RWPE2 (cell line): ENCODE measurements around the gene GPR137B.

Experiments used
- ATAC-seq: fragments of 200-7000 bp; cut with Tn5 transposase; 3 replicates; pipeline ENCODE4 v1.9.1; 2021; ENCODE audit warnings: low read depth
- DNase-seq: peaks from one replicate; pipeline ENCODE4 v3.0.0-alpha.2; 2020; ENCODE audit warnings: low spot score
- H3K27ac ChIP-seq: fragments of 450-650 bp; 2 replicates; pipeline ENCODE4 v1.5.1; 2017; ENCODE audit warnings: mild to moderate bottlenecking; ENCODE audit not compliant: poor library complexity, severe bottlenecking
- H3K27me3 ChIP-seq: fragments of 250-450 bp; sonication (Bioruptor Pico); 2 replicates; pipeline ENCODE4 v1.5.1; 2021; ENCODE audit warnings: mild to moderate bottlenecking, moderate library complexity; ENCODE audit not compliant: insufficient read depth, poor library complexity, severe bottlenecking
- H3K36me3 ChIP-seq: fragments of 250-450 bp; sonication (Bioruptor Pico); 2 replicates; pipeline ENCODE4 v1.5.1; 2020; ENCODE audit warnings: low read depth, mild to moderate bottlenecking, moderate library complexity
- H3K4me1 ChIP-seq: fragments of 250-450 bp; sonication (Bioruptor Pico); 2 replicates; pipeline ENCODE4 v1.5.1; 2021; ENCODE audit warnings: mild to moderate bottlenecking, moderate library complexity; ENCODE audit not compliant: insufficient read depth, poor library complexity, severe bottlenecking
- H3K4me3 ChIP-seq: fragments of 250-450 bp; sonication (Bioruptor Pico); 2 replicates; pipeline ENCODE4 v1.5.1; 2021; ENCODE audit warnings: mild to moderate bottlenecking, moderate library complexity; ENCODE audit not compliant: severe bottlenecking
- H3K9me3 ChIP-seq: fragments of 250-450 bp; sonication (Bioruptor Pico); 2 replicates; pipeline ENCODE4 v1.5.1; 2021; ENCODE audit warnings: mild to moderate bottlenecking, moderate library complexity; ENCODE audit not compliant: severe bottlenecking
- TF ChIP-seq, protein P1 (sequence below): fragments of 450-650 bp; IDR thresholded peaks from one replicate; pipeline ENCODE4 v1.5.1; 2017; ENCODE audit warnings: mild to moderate bottlenecking, moderate library complexity; ENCODE audit not compliant: poor library complexity, severe bottlenecking

The GPR137B gene

DNA sequence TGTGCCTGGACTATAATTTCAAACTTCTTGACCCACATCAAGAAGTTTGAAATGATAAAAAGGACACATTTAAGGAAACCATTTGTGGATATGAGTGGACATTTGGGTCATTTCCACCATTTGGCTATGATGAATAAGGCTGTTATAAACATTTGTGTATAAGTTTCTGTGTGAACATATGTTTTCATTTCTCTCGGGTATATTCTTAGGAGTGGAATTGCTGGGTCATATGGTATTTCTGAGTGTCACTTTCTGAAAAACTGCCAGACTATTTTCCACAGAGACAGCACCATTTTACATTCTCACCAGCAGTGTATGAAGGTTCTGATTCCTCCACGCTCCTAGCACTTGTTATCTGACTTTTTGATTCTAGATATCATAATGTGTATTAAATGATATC, 50.8 kb downstream of the GPR137B start:
- Histone ChIP-seq H3K9me3 (no peaks in the 10 kb centered on the region), H3K4me1 (no peaks in the 10 kb centered on the region), H3K4me3 (no peak overlapping the region), H3K27ac (no peak overlapping the region), H3K27me3 (no peaks in the 10 kb centered on the region), H3K36me3 (no peaks in the 10 kb centered on the region)
- ATAC-seq, result no peak
- no peak for DNase-seq
- TF ChIP-seq, protein P1, sequence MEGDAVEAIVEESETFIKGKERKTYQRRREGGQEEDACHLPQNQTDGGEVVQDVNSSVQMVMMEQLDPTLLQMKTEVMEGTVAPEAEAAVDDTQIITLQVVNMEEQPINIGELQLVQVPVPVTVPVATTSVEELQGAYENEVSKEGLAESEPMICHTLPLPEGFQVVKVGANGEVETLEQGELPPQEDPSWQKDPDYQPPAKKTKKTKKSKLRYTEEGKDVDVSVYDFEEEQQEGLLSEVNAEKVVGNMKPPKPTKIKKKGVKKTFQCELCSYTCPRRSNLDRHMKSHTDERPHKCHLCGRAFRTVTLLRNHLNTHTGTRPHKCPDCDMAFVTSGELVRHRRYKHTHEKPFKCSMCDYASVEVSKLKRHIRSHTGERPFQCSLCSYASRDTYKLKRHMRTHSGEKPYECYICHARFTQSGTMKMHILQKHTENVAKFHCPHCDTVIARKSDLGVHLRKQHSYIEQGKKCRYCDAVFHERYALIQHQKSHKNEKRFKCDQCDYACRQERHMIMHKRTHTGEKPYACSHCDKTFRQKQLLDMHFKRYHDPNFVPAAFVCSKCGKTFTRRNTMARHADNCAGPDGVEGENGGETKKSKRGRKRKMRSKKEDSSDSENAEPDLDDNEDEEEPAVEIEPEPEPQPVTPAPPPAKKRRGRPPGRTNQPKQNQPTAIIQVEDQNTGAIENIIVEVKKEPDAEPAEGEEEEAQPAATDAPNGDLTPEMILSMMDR, result no peak

DNA sequence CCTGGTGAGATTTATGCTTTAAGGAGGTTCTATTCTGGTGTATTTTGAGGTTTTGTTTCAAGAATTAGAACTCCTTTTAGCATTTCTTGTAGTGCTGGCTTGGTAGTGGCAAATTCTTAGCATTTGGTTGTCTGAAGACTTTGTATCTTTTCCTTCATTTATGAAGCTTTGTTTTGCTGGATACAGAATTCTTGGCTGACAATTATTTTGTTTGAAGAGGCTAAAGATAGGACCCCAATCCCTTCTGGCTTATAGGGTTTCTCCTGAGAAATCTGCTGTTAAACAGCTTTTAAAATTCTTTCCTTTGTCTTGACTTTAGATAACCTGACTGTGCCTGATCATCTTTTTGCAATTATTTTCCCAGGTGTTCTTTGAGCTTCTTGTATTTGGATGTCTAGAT, 58.6 kb downstream of the GPR137B start:
- H3K27ac ChIP-seq, result no peak overlapping the region
- H3K4me1 ChIP-seq, result peaks cover 6% of the 10 kb centered on the region
- TF ChIP-seq, protein P1, result no peak
- H3K9me3 ChIP-seq, result no peaks in the 10 kb centered on the region
- H3K36me3 ChIP-seq, result no peaks in the 10 kb centered on the region
- DNase-seq, result no peak
- ATAC-seq, result no peak
- no peak overlapping the region for H3K4me3 ChIP-seq
- H3K27me3 ChIP-seq, result no peaks in the 10 kb centered on the region

DNA sequence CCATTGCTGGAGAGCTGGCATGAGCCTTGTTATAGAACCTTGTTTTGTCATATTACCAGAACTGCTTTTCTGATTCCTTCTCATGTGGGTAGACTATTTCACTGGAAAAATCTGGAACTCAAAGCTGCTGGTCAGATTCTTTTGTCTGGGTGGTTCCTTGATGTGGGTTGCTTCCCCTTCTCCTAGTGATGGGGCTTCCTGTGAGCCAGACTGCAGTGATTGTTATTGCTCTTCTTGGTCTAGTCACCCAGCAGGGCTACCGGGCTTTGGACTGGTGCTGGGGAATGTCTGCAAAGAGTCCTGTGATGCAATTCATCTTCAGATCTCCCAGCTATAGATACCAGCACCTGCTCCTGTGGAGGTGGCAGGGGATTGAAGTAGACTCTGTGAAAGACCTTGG, 59.4 kb downstream of the GPR137B start:
- H3K4me3 ChIP-seq, result no peak overlapping the region
- no peaks in the 10 kb centered on the region for H3K9me3 ChIP-seq
- no peaks in the 10 kb centered on the region for H3K27me3 ChIP-seq
- no peak for DNase-seq
- TF ChIP-seq, protein P1, result no peak
- H3K36me3 ChIP-seq, result no peaks in the 10 kb centered on the region
- peaks cover 6% of the 10 kb centered on the region for H3K4me1 ChIP-seq
- no peak overlapping the region for H3K27ac ChIP-seq
- no peak for ATAC-seq

DNA sequence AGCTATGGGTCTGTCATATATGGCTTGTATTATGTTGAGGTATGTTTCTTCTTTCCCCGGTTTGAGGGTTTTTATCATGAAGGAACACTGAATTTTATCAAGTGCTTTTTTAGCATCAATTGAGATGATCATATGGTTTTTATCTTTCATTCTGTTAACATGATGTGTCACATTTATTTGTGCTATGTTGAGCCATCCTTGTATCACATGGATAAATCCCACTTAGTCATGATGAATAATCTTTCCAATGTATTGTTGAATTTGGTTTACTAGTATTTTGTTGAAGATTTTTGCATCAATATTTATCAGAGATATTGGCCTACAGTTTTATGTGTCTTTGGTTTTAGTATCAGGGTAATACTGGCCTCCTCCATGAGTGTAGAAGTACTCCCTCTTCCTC, 61.7 kb downstream of the GPR137B start:
- H3K4me3 ChIP-seq, result no peak overlapping the region
- TF ChIP-seq, protein P1, result no peak
- no peak for DNase-seq

DNA sequence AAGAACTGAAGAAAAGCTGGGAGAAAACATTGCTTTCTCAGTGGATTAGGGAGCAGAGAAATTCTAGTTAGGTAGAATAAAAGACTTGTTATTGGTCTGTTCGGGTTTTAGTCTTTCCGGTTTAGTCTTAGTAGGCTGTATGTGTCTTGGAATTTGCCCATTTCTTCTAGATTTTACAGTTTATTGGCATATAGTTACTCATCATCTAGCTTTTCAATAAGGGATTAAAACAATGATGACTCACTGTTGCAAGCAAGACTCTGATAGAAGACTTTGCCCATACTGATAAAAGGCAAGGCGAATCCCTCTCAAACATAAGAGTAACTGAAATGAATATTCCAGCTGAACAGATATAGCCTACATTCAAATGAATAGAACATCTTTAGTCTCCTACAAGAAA, 62.3 kb downstream of the GPR137B start:
- H3K27me3 ChIP-seq, result no peaks in the 10 kb centered on the region
- TF ChIP-seq, protein P1, result no peak
- H3K36me3 ChIP-seq, result no peaks in the 10 kb centered on the region
- H3K4me3 ChIP-seq, result no peak overlapping the region
- H3K9me3 ChIP-seq, result no peaks in the 10 kb centered on the region
- DNase-seq (no peak), ATAC-seq (no peak; the same call in 2 of the 3 replicates)
- H3K27ac ChIP-seq, result no peak overlapping the region
- H3K4me1 ChIP-seq, result peaks cover 6% of the 10 kb centered on the region

More for the DNA sequence above, 61.7 kb downstream of the GPR137B start:
- Histone ChIP-seq H3K27ac (no peak overlapping the region), H3K36me3 (no peaks in the 10 kb centered on the region), H3K9me3 (no peaks in the 10 kb centered on the region), H3K4me1 (peaks cover 6% of the 10 kb centered on the region), H3K27me3 (no peaks in the 10 kb centered on the region)
- no peak for ATAC-seq
